AG04450 (cell line): ENCODE results near the gene NIP7. TPM values are rescaled to one million over a fixed set of nuclear protein-coding genes. Genes with fewer than 3 reads are reported as not detected.
A peak's percentile ranks its signal among the peaks of the same experiment; 100 is the strongest.

Experiments
- CTCF ChIA-PET: fragments of 300-600, 350-600 bp; formaldehyde crosslinking; extraction: SDS; loops from one replicate; lab custom pipeline; 2022; ENCODE audit warnings: antibody characterized with exemption, inconsistent platforms; lab: Charles Lee
- POLR2A ChIA-PET: fragments of 350-600 bp; formaldehyde crosslinking; extraction: SDS; loops from one replicate; lab custom pipeline; 2021; ENCODE audit warnings: antibody characterized with exemption, inconsistent platforms; lab: Yijun Ruan, JAX
- DNase-seq: peaks from one replicate; pipeline ENCODE4 v3.0.0-alpha.2; 2011; ENCODE audit warnings: low read depth, low spot score
- H3K27ac ChIP-seq: one replicate; pipeline ENCODE4 v1.5.1; 2012; ENCODE audit warnings: low read depth, low read length, control low read depth
- H3K27me3 ChIP-seq: one replicate; pipeline ENCODE4 v1.6.0; 2012; ENCODE audit warnings: low read length; ENCODE audit not compliant: control insufficient read depth, insufficient read depth
- H3K4me3 ChIP-seq: 2 replicates; pipeline ENCODE4 v1.5.1; 2011; ENCODE audit warnings: mild to moderate bottlenecking, low read depth, low read length, control low read depth
- H3K9me3 ChIP-seq: 2 replicates; pipeline ENCODE4 v1.5.1; 2012; ENCODE audit warnings: low read length; ENCODE audit not compliant: control insufficient read depth, insufficient read depth
- polyA plus RNA-seq: library from polyadenylated mRNA; depleted of rRNA; stranded (reverse); fragments of >200 nt; gene quantifications from 2 replicates; pipeline ENCODE4 v1.2.3, GENCODE V29; 2011; rRNA removed
- TF ChIP-seq, protein P1 (sequence below): IDR thresholded peaks from 2 replicates; pipeline ENCODE4 v1.5.1; 2011; ENCODE audit warnings: low read depth, low read length, control low read depth, inconsistent platforms

NIP7 gene
- polyA plus RNA-seq, 1 experiment: 12.1 TPM

DNA sequence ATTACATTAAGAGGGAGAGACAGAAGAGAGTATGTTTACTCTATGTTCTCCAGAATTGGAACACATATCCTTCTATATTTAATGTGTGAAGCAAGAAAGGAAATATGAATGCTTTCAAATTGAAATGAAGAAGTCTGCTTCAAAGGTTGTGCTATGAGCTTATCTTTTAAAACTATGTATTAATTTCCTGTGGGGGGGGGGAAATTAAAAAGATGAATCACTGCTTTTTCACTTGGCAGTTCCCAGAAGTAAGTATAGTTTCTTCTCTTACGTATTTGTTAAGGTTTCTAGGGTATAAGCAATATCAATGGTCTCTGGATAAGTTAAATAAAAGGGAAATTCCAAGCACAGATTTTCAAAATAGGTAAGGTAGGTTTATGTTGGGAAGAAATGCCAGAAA, 39.2 kb downstream of the NIP7 start:
- TF ChIP-seq, protein P1, sequence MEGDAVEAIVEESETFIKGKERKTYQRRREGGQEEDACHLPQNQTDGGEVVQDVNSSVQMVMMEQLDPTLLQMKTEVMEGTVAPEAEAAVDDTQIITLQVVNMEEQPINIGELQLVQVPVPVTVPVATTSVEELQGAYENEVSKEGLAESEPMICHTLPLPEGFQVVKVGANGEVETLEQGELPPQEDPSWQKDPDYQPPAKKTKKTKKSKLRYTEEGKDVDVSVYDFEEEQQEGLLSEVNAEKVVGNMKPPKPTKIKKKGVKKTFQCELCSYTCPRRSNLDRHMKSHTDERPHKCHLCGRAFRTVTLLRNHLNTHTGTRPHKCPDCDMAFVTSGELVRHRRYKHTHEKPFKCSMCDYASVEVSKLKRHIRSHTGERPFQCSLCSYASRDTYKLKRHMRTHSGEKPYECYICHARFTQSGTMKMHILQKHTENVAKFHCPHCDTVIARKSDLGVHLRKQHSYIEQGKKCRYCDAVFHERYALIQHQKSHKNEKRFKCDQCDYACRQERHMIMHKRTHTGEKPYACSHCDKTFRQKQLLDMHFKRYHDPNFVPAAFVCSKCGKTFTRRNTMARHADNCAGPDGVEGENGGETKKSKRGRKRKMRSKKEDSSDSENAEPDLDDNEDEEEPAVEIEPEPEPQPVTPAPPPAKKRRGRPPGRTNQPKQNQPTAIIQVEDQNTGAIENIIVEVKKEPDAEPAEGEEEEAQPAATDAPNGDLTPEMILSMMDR: no peak
- H3K27me3 ChIP-seq: no peaks in the 10 kb centered on the region
- H3K4me3 ChIP-seq: no peak overlapping the region
- POLR2A ChIA-PET: no interaction called here
- CTCF ChIA-PET: interaction anchor here (0.6 to 1.2 kb wide), 3 partner anchors 16 to 376 kb away, joined by 3 to 4 read pairs (median 3); partner anchors contain the start of gene NOB1
- no peak overlapping the region for H3K27ac ChIP-seq
- H3K9me3 ChIP-seq: no peaks in the 10 kb centered on the region
- no peak for DNase-seq

DNA sequence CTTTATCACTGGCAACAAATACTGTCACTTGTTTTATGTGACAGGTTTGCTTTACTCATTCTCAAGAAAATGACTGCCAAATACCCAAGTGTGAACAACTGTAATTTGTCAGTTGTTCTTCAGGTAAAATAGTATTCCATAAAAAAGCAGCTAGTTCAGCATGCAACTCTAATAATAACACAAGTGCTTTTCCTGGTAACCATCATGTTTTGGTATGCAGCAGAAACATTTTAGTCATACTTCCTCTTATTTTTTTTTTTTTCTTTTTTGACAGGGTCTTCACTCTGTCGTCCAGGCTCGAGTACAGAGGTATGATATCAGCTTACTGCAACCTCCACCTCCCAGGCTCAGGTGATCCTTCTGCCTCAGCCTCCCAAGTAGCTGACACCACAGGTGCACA, 41.7 kb downstream of the NIP7 start:
- no peak for DNase-seq
- Histone ChIP-seq H3K27me3 (no peaks in the 10 kb centered on the region), H3K4me3 (no peak overlapping the region), H3K27ac (no peak overlapping the region), H3K9me3 (no peaks in the 10 kb centered on the region)
- ChIA-PET CTCF (interaction anchor here (0.7 to 1.8 kb wide), 3 partner anchors 15 to 310 kb away, joined by 4 to 10 read pairs (median 6); no protein-coding TSS in a partner anchor), POLR2A (interaction anchor here (0.7 kb wide), 1 partner anchor 374 kb away, joined by 3 read pairs; the partner anchor contains the start of gene NOB1)
- TF ChIP-seq, protein P1: no peak

DNA sequence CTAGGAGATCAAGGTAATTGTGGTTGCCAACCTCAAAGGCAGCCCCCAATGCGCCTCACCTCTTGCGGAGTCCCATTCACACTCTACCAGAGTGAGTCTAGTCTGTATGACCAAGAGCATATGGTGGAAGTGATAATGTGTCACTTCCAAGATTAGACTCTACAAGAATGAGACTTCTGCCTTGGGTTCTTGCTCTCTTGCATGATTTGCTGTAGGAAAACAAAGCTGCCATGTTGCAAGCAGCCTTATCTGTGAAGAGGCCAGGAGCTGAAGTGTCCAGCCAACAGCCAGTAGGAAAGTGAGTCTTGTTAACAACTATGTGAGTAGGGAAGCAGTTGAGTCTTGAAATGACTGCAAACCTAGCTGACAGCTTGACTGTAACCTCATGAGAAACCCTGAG, 42.8 kb downstream of the NIP7 start:
- Histone ChIP-seq H3K9me3 (no peaks in the 10 kb centered on the region), H3K27ac (no peak overlapping the region), H3K4me3 (no peak overlapping the region), H3K27me3 (no peaks in the 10 kb centered on the region)
- ChIA-PET POLR2A (no interaction called here), CTCF (interaction anchor here (0.6 kb wide), 1 partner anchor 522 kb away, joined by 3 read pairs; no protein-coding TSS in a partner anchor)
- TF ChIP-seq, protein P1: no peak
- DNase-seq: no peak

DNA sequence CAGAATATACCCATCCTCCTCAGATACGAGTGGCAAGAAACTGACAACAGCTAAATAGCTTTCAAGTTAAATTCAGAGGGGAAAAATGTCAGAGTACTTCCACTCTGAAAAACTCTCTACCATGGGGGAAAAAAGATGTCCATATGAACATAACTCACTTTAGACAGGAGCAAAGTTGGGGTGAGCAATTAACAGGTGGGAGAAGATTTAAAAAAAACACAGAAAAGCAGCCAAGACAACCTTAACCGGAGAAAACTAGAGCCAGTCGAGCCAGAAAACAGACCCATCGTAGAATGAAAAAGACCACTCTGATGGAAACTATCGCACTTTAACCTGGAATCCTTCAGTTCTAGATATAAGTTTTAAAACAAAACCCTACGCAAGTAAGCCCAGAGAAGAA, 45.4 kb downstream of the NIP7 start:
- peak overlapping the region; percentile 47 for H3K27ac ChIP-seq
- H3K27me3 ChIP-seq: no peaks in the 10 kb centered on the region
- ChIA-PET CTCF (interaction anchor here (1.2 kb wide), 1 partner anchor 11 kb away, joined by 8 read pairs; no protein-coding TSS in a partner anchor), POLR2A (no interaction called here)
- no peak for DNase-seq
- H3K4me3 ChIP-seq: peak overlapping the region; percentile 84
- no peaks in the 10 kb centered on the region for H3K9me3 ChIP-seq
- TF ChIP-seq, protein P1: no peak

DNA sequence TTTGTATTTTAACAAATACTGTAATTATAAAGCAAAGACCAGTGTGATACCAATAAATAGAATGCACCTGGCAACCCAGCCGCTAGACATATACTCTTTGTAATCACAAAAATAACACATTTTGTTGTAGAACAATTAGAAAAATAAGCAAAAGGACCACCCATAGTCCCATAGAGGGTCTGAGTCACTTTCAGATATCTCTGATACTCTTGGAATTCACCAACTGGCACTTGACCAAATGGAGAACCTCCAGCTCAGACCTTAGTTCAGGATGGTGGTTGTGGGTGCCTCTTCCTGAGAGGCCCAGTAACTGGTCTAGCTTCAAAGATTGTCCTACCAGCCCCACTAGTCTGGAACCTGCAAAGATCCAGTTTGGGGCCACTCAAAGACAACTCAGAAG, 47.0 kb downstream of the NIP7 start:
- DNase-seq: no peak

More for the DNA sequence above, 47.0 kb downstream of the NIP7 start:
- H3K9me3 ChIP-seq: no peaks in the 10 kb centered on the region
- CTCF ChIA-PET: interaction anchor here (0.6 to 3.2 kb wide), 2 partner anchors 9 to 368 kb away, joined by 3 to 18 read pairs; partner anchors contain the start of gene NOB1
- POLR2A ChIA-PET: no interaction called here
- no peak overlapping the region for H3K27ac ChIP-seq
- TF ChIP-seq, protein P1: no peak
- H3K4me3 ChIP-seq: no peak overlapping the region
- no peaks in the 10 kb centered on the region for H3K27me3 ChIP-seq

Other genes with a start within 250 kb of the NIP7 start
- gene HAS3, start 234.1 kb upstream of the NIP7 start, polyA plus RNA-seq: 0.62 and 0.92 TPM in 2 replicates
- 84.8 and 112 TPM in 2 replicates for gene CHTF8, start 207.2 kb upstream of the NIP7 start, polyA plus RNA-seq
- gene UTP4, start 207.1 kb upstream of the NIP7 start, polyA plus RNA-seq: 54.2 and 54.3 TPM in 2 replicates
- gene SNTB2, start 152.6 kb upstream of the NIP7 start, polyA plus RNA-seq: 62.6 and 72.0 TPM in 2 replicates
- gene VPS4A, start 28.4 kb upstream of the NIP7 start, polyA plus RNA-seq: 12.8 and 16.6 TPM in 2 replicates
- gene PDF, start 9.2 kb upstream of the NIP7 start, polyA plus RNA-seq: 5.4 and 6.4 TPM in 2 replicates
- 22.6 and 27.5 TPM in 2 replicates for gene COG8, start 208 bp upstream of the NIP7 start, polyA plus RNA-seq
- gene TMED6, start 12.0 kb downstream of the NIP7 start, polyA plus RNA-seq: not detected in 2 replicates
- gene TERF2, start 46.2 kb downstream of the NIP7 start, polyA plus RNA-seq: 17.8 and 19.5 TPM in 2 replicates
- 148 and 155 TPM in 2 replicates for gene CYB5B, start 84.8 kb downstream of the NIP7 start, polyA plus RNA-seq
- 31.2 and 36.9 TPM in 2 replicates for gene NFAT5, start 226.2 kb downstream of the NIP7 start, polyA plus RNA-seq